IMR-90 (cell line): ENCODE measurements around the gene SLC6A12. TPM values are rescaled to one million over a fixed set of nuclear protein-coding genes. Genes with fewer than 3 reads are reported as not detected.

Source experiments
- ATAC-seq: fragments of 200-7000 bp; cut with Tn5 transposase; 2 replicates; pipeline ENCODE4 v1.9.1; 2020; ENCODE audit warnings: low read depth, mild to moderate bottlenecking, moderate library complexity
- BruUV-seq: library from RNA; stranded (reverse); fragments of 400-500 nt; replicated peaks from 2 replicates; lab custom pipeline; 2021; lab: Mats Ljungman, UMichigan
- CTCF ChIA-PET: fragments of 300-600 bp; formaldehyde crosslinking; extraction: SDS; loops from one replicate; lab custom pipeline; 2021; ENCODE audit warnings: antibody characterized with exemption; lab: Yijun Ruan, JAX
- POLR2A ChIA-PET: fragments of 300-600 bp; sonication (Branson Sonifier 250); formaldehyde crosslinking; loops from one replicate; lab custom pipeline; 2022; ENCODE audit warnings: antibody characterized with exemption; ENCODE audit not compliant: unreplicated experiment; lab: Charles Lee
- DNase-seq: peaks from one replicate; pipeline ENCODE4 v3.0.0; 2013
- H2AFZ ChIP-seq: replicated peaks from 2 replicates; pipeline ENCODE3; 2013; ENCODE audit warnings: low read length, mild to moderate bottlenecking; ENCODE audit not compliant: poor library complexity
- H2AK5ac ChIP-seq: 2 replicates; pipeline ENCODE4 v1.6.1; 2013; ENCODE audit warnings: low read depth, low read length, inconsistent platforms
- H2AK9ac ChIP-seq: replicated peaks from 2 replicates; pipeline ENCODE3; 2013; ENCODE audit warnings: mild to moderate bottlenecking, low read depth, low read length, moderate library complexity; ENCODE audit not compliant: poor library complexity
- H2BK120ac ChIP-seq: 2 replicates; pipeline ENCODE4 v1.6.1; 2013; ENCODE audit warnings: low read depth, low read length, inconsistent platforms
- H2BK15ac ChIP-seq: 3 replicates; pipeline ENCODE4 v1.6.1; 2013; ENCODE audit warnings: low read depth, low read length, inconsistent platforms
- H2BK20ac ChIP-seq: 2 replicates; pipeline ENCODE4 v1.6.1; 2013; ENCODE audit warnings: low read depth, mild to moderate bottlenecking, inconsistent platforms, low read length, moderate library complexity
- H2BK5ac ChIP-seq: 2 replicates; pipeline ENCODE4 v1.6.1; 2013; ENCODE audit warnings: mild to moderate bottlenecking, low read depth, low read length, inconsistent platforms; ENCODE audit not compliant: poor library complexity, severe bottlenecking
- H3K14ac ChIP-seq: replicated peaks from 2 replicates; pipeline ENCODE4 v1.6.1; 2013; ENCODE audit warnings: low read depth, low read length, inconsistent platforms
- H3K18ac ChIP-seq: 2 replicates; pipeline ENCODE4 v1.6.1; 2013; ENCODE audit warnings: low read depth, low read length, control low read depth
- H3K23ac ChIP-seq: 2 replicates; pipeline ENCODE4 v1.6.1; 2013; ENCODE audit warnings: low read depth, low read length, inconsistent platforms
- H3K27ac ChIP-seq: 2 replicates; pipeline ENCODE4 v1.5.1; 2013; ENCODE audit warnings: mild to moderate bottlenecking, control low read depth, low read length; ENCODE audit not compliant: insufficient read depth
- H3K27me3 ChIP-seq: 2 replicates; pipeline ENCODE4 v1.6.1; 2013; ENCODE audit warnings: low read length; ENCODE audit not compliant: control insufficient read depth, insufficient read depth
- H3K36me3 ChIP-seq: 2 replicates; pipeline ENCODE4 v1.6.1; 2013; ENCODE audit warnings: low read length, mixed read lengths; ENCODE audit not compliant: control insufficient read depth, insufficient read depth
- H3K4ac ChIP-seq: 2 replicates; pipeline ENCODE4 v1.6.1; 2013; ENCODE audit warnings: low read depth, low read length, inconsistent platforms
- H3K4me1 ChIP-seq: 2 replicates; pipeline ENCODE4 v1.6.1; 2013; ENCODE audit warnings: low read length, mixed read lengths; ENCODE audit not compliant: control insufficient read depth, insufficient read depth
- H3K4me2 ChIP-seq: 2 replicates; pipeline ENCODE4 v1.6.1; 2013; ENCODE audit warnings: low read depth, mild to moderate bottlenecking, control low read depth, low read length, moderate library complexity
- H3K4me3 ChIP-seq: 2 replicates; pipeline ENCODE4 v1.5.1; 2013; ENCODE audit warnings: low read depth, mild to moderate bottlenecking, control low read depth, low read length, moderate library complexity; ENCODE audit not compliant: insufficient read depth
- H3K56ac ChIP-seq: 2 replicates; pipeline ENCODE4 v1.6.1; 2013; ENCODE audit warnings: low read length, inconsistent platforms; ENCODE audit not compliant: insufficient read depth; ENCODE audit errors: extremely low read depth
- H3K79me1 ChIP-seq, 2 experiments: 2 replicates each; pipeline ENCODE4 v1.6.1; 2013; ENCODE audit warnings: low read length in 2 of 2, inconsistent platforms in 1 of 2, low read depth in 1 of 2
- H3K9ac ChIP-seq: 2 replicates; pipeline ENCODE4 v1.6.1; 2013; ENCODE audit warnings: low read depth, low read length, control low read depth
- H3K9me1 ChIP-seq: 2 replicates; pipeline ENCODE4 v1.6.1; 2013; ENCODE audit warnings: low read length, inconsistent platforms; ENCODE audit not compliant: insufficient read depth
- H3K9me3 ChIP-seq: 2 replicates; pipeline ENCODE4 v1.6.1; 2013; ENCODE audit warnings: low read length; ENCODE audit not compliant: control insufficient read depth, insufficient read depth
- H4K20me1 ChIP-seq: 2 replicates; pipeline ENCODE4 v1.6.1; 2013; ENCODE audit warnings: low read length, inconsistent platforms; ENCODE audit not compliant: insufficient read depth
- H4K5ac ChIP-seq: 2 replicates; pipeline ENCODE4 v1.6.1; 2013; ENCODE audit warnings: mild to moderate bottlenecking, low read depth, low read length, control low read depth
- H4K8ac ChIP-seq, 2 experiments: 2 replicates each; pipeline ENCODE4 v1.6.1; 2013; ENCODE audit warnings: low read depth in 2 of 2, low read length in 2 of 2, control low read depth in 1 of 2, inconsistent platforms in 1 of 2
- H4K91ac ChIP-seq: 2 replicates; pipeline ENCODE4 v1.6.1; 2013; ENCODE audit warnings: low read depth, low read length, inconsistent platforms; ENCODE audit not compliant: insufficient read depth
- BHLHE40 ChIP-seq: fragments of 150-350 bp; IDR thresholded peaks from 2 replicates; pipeline ENCODE4 v1.6.1; 2016; ENCODE audit warnings: mild to moderate bottlenecking, low read depth, low read length
- CEBPB ChIP-seq: IDR thresholded peaks from 2 replicates; pipeline ENCODE4 v1.6.1; 2012; ENCODE audit warnings: low read depth, low read length, improper control_type of control experiment
- CHD1 ChIP-seq: IDR thresholded peaks from 2 replicates; pipeline ENCODE4 v1.6.1; 2012; ENCODE audit warnings: low read depth, low read length, improper control_type of control experiment
- FOS ChIP-seq: fragments of 150-350 bp; IDR thresholded peaks from 2 replicates; pipeline ENCODE4 v1.6.1; 2016; ENCODE audit warnings: low read depth, low read length
- MAFK ChIP-seq: IDR thresholded peaks from 2 replicates; pipeline ENCODE4 v1.6.1; 2012; ENCODE audit warnings: low read depth, low read length, improper control_type of control experiment
- MAZ ChIP-seq: IDR thresholded peaks from 2 replicates; pipeline ENCODE4 v1.6.1; 2012; ENCODE audit warnings: low read depth, mild to moderate bottlenecking, low read length, improper control_type of control experiment, moderate library complexity, borderline replicate concordance
- MXI1 ChIP-seq: IDR thresholded peaks from 2 replicates; pipeline ENCODE4 v1.6.1; 2012; ENCODE audit warnings: low read depth, mild to moderate bottlenecking, low read length, moderate library complexity, borderline replicate concordance
- NFE2L2 ChIP-seq: fragments of 150-350 bp; IDR thresholded peaks from 2 replicates; pipeline ENCODE4 v1.6.1; 2016; ENCODE audit warnings: low read depth, mild to moderate bottlenecking, low read length
- POLR2A ChIP-seq: IDR thresholded peaks from 2 replicates; pipeline ENCODE4 v1.6.1; 2012; ENCODE audit warnings: mild to moderate bottlenecking, low read depth, low read length
- RAD21 ChIP-seq: IDR thresholded peaks from 2 replicates; pipeline ENCODE4 v1.6.1; 2012; ENCODE audit warnings: low read length, improper control_type of control experiment
- RCOR1 ChIP-seq: IDR thresholded peaks from 2 replicates; pipeline ENCODE4 v1.6.1; 2012; ENCODE audit warnings: mild to moderate bottlenecking, low read length, improper control_type of control experiment; ENCODE audit not compliant: insufficient replicate concordance
- RFX5 ChIP-seq: IDR thresholded peaks from 2 replicates; pipeline ENCODE4 v1.8.0; 2012; ENCODE audit warnings: low read depth, mild to moderate bottlenecking, low read length, moderate library complexity
- SMC3 ChIP-seq: fragments of 150-350 bp; IDR thresholded peaks from 2 replicates; pipeline ENCODE4 v1.6.1; 2016; ENCODE audit warnings: low read depth, mild to moderate bottlenecking, antibody characterized with exemption, low read length, moderate library complexity
- WGBS, 2 experiments: methylation state at CpG; one replicate each; pipeline versions ENCODE4 v1.1.5 to v1.1.7; 2013; ENCODE audit warnings: missing lambda C conversion rate in 2 of 2; ENCODE audit not compliant: insufficient read length in 1 of 2; ENCODE audit errors: extremely low coverage in 2 of 2; 5-methylcytosine and 5-hydroxymethylcytosine counted together
- dilution Hi-C: fragments of 300-500 bp; cut with HindIII; formaldehyde crosslinking; loops from one replicate; pipeline ENCODE4 v1.14.3; 2018; ENCODE audit warnings: low sequenced_read_pairs; ENCODE audit not compliant: unreplicated experiment
- in situ Hi-C: fragments of 300-500 bp; cut with MboI; formaldehyde crosslinking; loops from 3 replicates; pipeline ENCODE4 v1.14.3; 2019; ENCODE audit warnings: low sequenced_read_pairs, inconsistent platforms, mixed read lengths
- intact Hi-C: fragments of 100-400 bp; cut with micrococcal nuclease; formaldehyde crosslinking; loops from 2 replicates; pipeline ENCODE4 v1.10.0; 2022
- polyA plus RNA-seq, 3 experiments: library from polyadenylated mRNA; depleted of rRNA; stranded (reverse); fragments of >200 nt; gene quantifications; 2 replicates each; pipeline ENCODE4 v1.2.3, GENCODE V29; 2012; ENCODE audit warnings: low replicate concordance in 1 of 3
- total RNA-seq: library from RNA; depleted of rRNA; stranded (reverse); fragments of >200 nt; gene quantifications from 2 replicates; pipeline ENCODE4 v1.2.3, GENCODE V29; 2012
- TF ChIP-seq, protein P1 (sequence below): fragments of 150-350 bp; IDR thresholded peaks from 2 replicates; pipeline ENCODE4 v1.6.1; 2017; ENCODE audit warnings: mild to moderate bottlenecking, antibody characterized with exemption, low read length, low read depth
- TF ChIP-seq, protein P2 (sequence below): fragments of 150-350 bp; IDR thresholded peaks from 2 replicates; pipeline ENCODE4 v1.6.1; 2016; ENCODE audit warnings: low read depth, mild to moderate bottlenecking, low read length, moderate library complexity, borderline replicate concordance
- TF ChIP-seq, protein P3 (sequence below): conservative IDR thresholded peaks from 2 replicates; pipeline ENCODE4 v1.5.1; 2012; ENCODE audit warnings: mild to moderate bottlenecking, low read depth, low read length, improper control_type of control experiment

SLC6A12 gene
- total and polyA plus RNA-seq, 2 of the 4 experiments (the other 2 are of a cell fraction): not detected

DNA sequence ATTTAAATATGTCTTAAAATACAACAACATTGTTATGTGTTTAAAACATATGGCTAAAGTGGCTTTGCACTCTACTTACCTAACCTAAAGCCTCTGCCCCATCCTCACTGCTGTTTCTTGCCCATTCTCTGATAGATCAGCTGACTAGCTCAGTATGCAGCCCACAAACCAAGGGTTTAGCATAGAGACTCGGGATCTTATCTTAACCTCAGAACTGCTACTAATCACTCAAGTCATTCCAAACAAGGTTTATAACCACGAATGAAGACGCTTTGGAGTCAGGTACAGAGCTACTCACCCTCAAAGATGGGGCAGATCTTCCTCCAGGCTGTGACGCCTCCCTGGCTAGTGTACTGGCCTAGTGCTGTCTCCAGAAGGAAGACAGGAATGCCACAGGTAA is 29.4 kb upstream of the SLC6A12 start:
- Histone ChIP-seq H3K27me3 (peaks cover 21% of the 10 kb centered on the region), H3K36me3 (no peaks in the 10 kb centered on the region), H3K9me3 (0 out of 2 replicates have a peak, but pooled peaks cover 2% of the 10 kb centered on the region), H3K9me1 (no peaks in the 10 kb centered on the region), H4K91ac (no peak overlapping the region), H2BK20ac (no peak overlapping the region), H4K20me1 (no peaks in the 10 kb centered on the region), H3K4ac (no peak overlapping the region), H3K4me2 (no peak overlapping the region), H3K18ac (no peak overlapping the region), H2BK120ac (no peak overlapping the region), H2BK15ac (no peak overlapping the region), H3K27ac (no peak overlapping the region), H3K4me1 (no peaks in the 10 kb centered on the region), H4K8ac (no peak overlapping the region), H3K23ac (no peak overlapping the region), H3K4me3 (no peak overlapping the region), H3K79me1 (no peaks in the 10 kb centered on the region), H3K14ac (no peak overlapping the region), H2BK5ac (no peak overlapping the region), H3K56ac (no peak overlapping the region), H3K9ac (no peak overlapping the region), H2AK9ac (peak overlapping the region; percentile 24), H2AK5ac (no peak overlapping the region), H2AFZ (peak overlapping the region; percentile 23), H4K5ac (no peak overlapping the region)
- ATAC-seq (no peak), DNase-seq (no peak)
- TF ChIP-seq RCOR1 (no peak), POLR2A (no peak), FOS (no peak), RAD21 (no peak), NFE2L2 (no peak), SMC3 (no peak), MAFK (no peak), CEBPB (no peak), RFX5 (no peak), BHLHE40 (no peak), MXI1 (no peak), MAZ (no peak), CHD1 (no peak)
- TF ChIP-seq, protein P1, sequence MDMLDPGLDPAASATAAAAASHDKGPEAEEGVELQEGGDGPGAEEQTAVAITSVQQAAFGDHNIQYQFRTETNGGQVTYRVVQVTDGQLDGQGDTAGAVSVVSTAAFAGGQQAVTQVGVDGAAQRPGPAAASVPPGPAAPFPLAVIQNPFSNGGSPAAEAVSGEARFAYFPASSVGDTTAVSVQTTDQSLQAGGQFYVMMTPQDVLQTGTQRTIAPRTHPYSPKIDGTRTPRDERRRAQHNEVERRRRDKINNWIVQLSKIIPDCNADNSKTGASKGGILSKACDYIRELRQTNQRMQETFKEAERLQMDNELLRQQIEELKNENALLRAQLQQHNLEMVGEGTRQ: no peak
- TF ChIP-seq, protein P2, sequence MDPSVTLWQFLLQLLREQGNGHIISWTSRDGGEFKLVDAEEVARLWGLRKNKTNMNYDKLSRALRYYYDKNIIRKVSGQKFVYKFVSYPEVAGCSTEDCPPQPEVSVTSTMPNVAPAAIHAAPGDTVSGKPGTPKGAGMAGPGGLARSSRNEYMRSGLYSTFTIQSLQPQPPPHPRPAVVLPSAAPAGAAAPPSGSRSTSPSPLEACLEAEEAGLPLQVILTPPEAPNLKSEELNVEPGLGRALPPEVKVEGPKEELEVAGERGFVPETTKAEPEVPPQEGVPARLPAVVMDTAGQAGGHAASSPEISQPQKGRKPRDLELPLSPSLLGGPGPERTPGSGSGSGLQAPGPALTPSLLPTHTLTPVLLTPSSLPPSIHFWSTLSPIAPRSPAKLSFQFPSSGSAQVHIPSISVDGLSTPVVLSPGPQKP: no peak
- TF ChIP-seq, protein P3, sequence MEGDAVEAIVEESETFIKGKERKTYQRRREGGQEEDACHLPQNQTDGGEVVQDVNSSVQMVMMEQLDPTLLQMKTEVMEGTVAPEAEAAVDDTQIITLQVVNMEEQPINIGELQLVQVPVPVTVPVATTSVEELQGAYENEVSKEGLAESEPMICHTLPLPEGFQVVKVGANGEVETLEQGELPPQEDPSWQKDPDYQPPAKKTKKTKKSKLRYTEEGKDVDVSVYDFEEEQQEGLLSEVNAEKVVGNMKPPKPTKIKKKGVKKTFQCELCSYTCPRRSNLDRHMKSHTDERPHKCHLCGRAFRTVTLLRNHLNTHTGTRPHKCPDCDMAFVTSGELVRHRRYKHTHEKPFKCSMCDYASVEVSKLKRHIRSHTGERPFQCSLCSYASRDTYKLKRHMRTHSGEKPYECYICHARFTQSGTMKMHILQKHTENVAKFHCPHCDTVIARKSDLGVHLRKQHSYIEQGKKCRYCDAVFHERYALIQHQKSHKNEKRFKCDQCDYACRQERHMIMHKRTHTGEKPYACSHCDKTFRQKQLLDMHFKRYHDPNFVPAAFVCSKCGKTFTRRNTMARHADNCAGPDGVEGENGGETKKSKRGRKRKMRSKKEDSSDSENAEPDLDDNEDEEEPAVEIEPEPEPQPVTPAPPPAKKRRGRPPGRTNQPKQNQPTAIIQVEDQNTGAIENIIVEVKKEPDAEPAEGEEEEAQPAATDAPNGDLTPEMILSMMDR: no peak
- in situ Hi-C loops: no loop called here
- 20% methylated on average over 1 of the region's 4 CpGs; no CpG with 5 or more reads in 1 of the 2 experiments for WGBS, 2 experiments
- CTCF ChIA-PET: no interaction called here
- POLR2A ChIA-PET: no interaction called here
- BruUV-seq: no TSS peak
- intact Hi-C loops: no loop called here
- dilution Hi-C loops: no loop called here
